Dermis lymphatic vessel endothelial cell (primary cell): Measurements from ENCODE around the gene DSC2. TPM values are rescaled to one million over a fixed set of nuclear protein-coding genes. Genes with fewer than 3 reads are reported as not detected.

Source experiments
- total RNA-seq: library from RNA; depleted of rRNA; stranded (reverse); fragments of >200 nt; gene quantifications from 2 replicates; pipeline ENCODE4 v1.2.1, GENCODE V29; 2014

Gene DSC2
- 0.09 and 0.11 TPM in 2 replicates for total RNA-seq

DNA sequence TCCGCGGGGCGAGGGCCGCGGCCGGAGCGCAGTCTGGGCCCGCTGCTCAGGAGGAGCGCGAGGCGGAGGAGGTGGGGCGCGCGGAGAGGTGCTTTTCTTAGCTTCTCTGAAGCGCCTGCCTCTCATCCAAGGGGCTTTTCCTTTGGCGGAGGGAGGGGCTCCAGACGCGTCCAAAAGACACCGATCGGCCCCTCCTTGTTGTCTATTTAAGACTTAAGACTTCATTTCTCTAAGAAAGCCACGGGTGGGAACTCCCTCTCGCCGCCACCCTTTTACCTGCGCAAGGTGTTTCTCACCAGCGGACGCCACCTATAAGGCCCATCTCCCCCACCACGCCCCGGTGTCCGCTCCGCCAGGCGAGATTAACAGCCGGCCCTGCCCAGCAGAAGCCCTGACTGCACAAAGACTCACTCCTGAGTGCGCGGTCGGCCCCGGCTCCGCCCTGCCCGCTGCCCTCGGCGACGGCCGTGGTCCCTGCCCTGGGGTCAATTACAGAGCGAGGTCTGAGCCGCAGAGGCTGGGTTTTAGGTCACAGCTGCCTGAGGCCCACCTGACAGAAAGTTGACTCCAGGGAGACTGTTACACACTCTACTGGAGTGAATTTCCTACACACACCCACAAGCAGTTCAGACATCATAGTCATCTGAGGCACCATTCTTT, at the start of gene DSC2:
Gene DSC2, minus strand, starts transcription at position 397 of the 660 bp plus-strand sequence. CDS start 450 bp downstream, outside the sequence.

DNA sequence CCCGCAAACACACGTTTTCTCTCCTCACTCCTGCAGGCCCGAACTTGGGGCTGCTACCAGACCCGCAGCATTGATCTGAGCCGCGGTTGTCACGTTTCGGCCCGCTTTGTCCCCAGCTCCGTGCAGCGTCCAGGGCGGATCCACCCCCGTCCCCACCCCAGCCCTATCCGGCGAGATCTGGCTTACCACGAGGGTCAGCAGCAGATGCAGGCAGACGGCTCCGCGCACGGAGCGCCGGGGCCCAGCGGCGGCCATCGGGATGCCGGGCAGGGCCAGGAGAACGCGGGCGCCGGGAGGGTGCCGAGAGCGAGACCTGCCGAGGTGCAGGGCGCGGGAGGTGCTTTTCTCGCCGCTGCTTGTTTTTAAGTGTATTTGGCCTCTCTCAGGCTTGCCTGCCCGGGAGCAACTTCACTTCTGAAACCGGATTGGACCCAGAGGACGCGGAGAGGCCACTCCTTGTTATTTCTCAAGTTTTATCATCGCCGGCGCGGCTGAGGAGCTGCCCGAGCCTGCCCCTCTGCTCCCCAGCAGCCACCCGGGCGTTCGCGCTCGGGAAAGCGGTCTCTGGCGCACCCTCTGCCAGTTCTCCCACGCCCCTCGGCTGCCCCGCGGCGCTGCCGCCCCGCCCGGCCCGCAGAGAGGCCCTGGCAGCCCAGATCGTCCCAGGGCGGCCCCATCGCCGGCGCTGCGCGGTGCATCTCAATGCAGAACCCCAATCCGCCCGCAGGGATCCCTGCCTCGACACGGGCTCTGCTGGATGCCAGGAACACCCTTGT, 59.6 kb downstream of the DSC2 start, which contains the start of gene DSC3:
Gene DSC3, minus strand, starts transcription at position 337 of the 776 bp plus-strand sequence. Its CDS starts 82 bp downstream, at position 255.

Other genes with a start within 250 kb of the DSC2 start
- gene DSC3, start 59.7 kb downstream of the DSC2 start, total RNA-seq: under 0.01 and 0.11 TPM in 2 replicates
- not detected in 2 replicates for gene DSC1, start 60.4 kb upstream of the DSC2 start, total RNA-seq
- not detected in 2 replicates for gene DSG1, start 215.7 kb upstream of the DSC2 start, total RNA-seq